Activated T-helper 17 cell treated with anti-CD3 and anti-CD28 coated beads, Interleukin-2, amount 50 U/mL, for 72 hours (primary cell): ENCODE measurements around the gene NGDN. TPM values are rescaled to one million over a fixed set of nuclear protein-coding genes. Genes with fewer than 3 reads are reported as not detected.

Experiments
- ATAC-seq: fragments of 150-1000 bp; cut with Tn5 transposase; replicated peaks from 2 replicates; pipeline ENCODE4 v1.10.0; 2021; ENCODE audit warnings: mild to moderate bottlenecking, moderate library complexity
- H3K27ac Mint-ChIP-seq: one replicate; pipeline ENCODE4 v1.8.0; 2022; ENCODE audit warnings: mixed read lengths
- H3K27me3 Mint-ChIP-seq: one replicate; pipeline ENCODE4 v1.8.0; 2022; ENCODE audit warnings: mixed read lengths
- H3K36me3 Mint-ChIP-seq: one replicate; pipeline ENCODE4 v1.8.0; 2022; ENCODE audit warnings: low read depth, mild to moderate bottlenecking, mixed read lengths
- H3K4me1 Mint-ChIP-seq: one replicate; pipeline ENCODE4 v1.8.0; 2022; ENCODE audit warnings: mixed read lengths
- H3K4me3 Mint-ChIP-seq: one replicate; pipeline ENCODE4 v1.8.0; 2022; ENCODE audit warnings: mild to moderate bottlenecking, mixed read lengths
- H3K9me3 Mint-ChIP-seq: one replicate; pipeline ENCODE4 v1.8.0; 2022; ENCODE audit warnings: mixed read lengths
- total RNA-seq, 2 donors: library from RNA; stranded (reverse); gene quantifications; one replicate each; pipeline ENCODE4 v1.2.3, GENCODE V29; 2022

NGDN gene
- total RNA-seq, 2 donors from 2014 or later: 43.5 to 53.1 TPM

GRCh38 chr14:23517650-23518326, 48.3 kb downstream of the NGDN start:
- no peaks in the 10 kb centered on the region for H3K27me3 Mint-ChIP-seq
- H3K27ac Mint-ChIP-seq: no peak overlapping the region
- H3K36me3 Mint-ChIP-seq: no peaks in the 10 kb centered on the region

GRCh38 chr14:23518709-23519108, 49.2 kb downstream of the NGDN start:
- Mint-ChIP-seq H3K36me3 (no peaks in the 10 kb centered on the region), H3K9me3 (no peaks in the 10 kb centered on the region), H3K4me1 (no peaks in the 10 kb centered on the region), H3K27me3 (no peaks in the 10 kb centered on the region), H3K27ac (no peak overlapping the region), H3K4me3 (no peak overlapping the region)
- ATAC-seq: no peak

More at GRCh38 chr14:23517650-23518326, 48.3 kb downstream of the NGDN start:
- H3K4me1 Mint-ChIP-seq: no peaks in the 10 kb centered on the region
- no peak overlapping the region for H3K4me3 Mint-ChIP-seq
- ATAC-seq: no peak
- no peaks in the 10 kb centered on the region for H3K9me3 Mint-ChIP-seq

- no peaks in the 10 kb centered on the region for H3K9me3 Mint-ChIP-seq
- H3K4me1 Mint-ChIP-seq: no peaks in the 10 kb centered on the region
- ATAC-seq: no peak
- H3K36me3 Mint-ChIP-seq: no peaks in the 10 kb centered on the region
- no peak overlapping the region for H3K4me3 Mint-ChIP-seq
- H3K27ac Mint-ChIP-seq: no peak overlapping the region
- no peaks in the 10 kb centered on the region for H3K27me3 Mint-ChIP-seq
Observed at GRCh38 chr14:23520899-23521533, 51.5 kb downstream of the NGDN start.

- Mint-ChIP-seq H3K36me3 (no peaks in the 10 kb centered on the region), H3K4me1 (no peaks in the 10 kb centered on the region), H3K27me3 (no peaks in the 10 kb centered on the region), H3K4me3 (no peak overlapping the region), H3K27ac (no peak overlapping the region), H3K9me3 (no peaks in the 10 kb centered on the region)
- ATAC-seq: no peak
Observed at GRCh38 chr14:23521785-23522640, 52.5 kb downstream of the NGDN start.

- H3K27me3 Mint-ChIP-seq: no peaks in the 10 kb centered on the region
- H3K4me1 Mint-ChIP-seq: no peaks in the 10 kb centered on the region
- no peak overlapping the region for H3K4me3 Mint-ChIP-seq
- ATAC-seq: no peak
- no peaks in the 10 kb centered on the region for H3K36me3 Mint-ChIP-seq
- no peaks in the 10 kb centered on the region for H3K9me3 Mint-ChIP-seq
- no peak overlapping the region for H3K27ac Mint-ChIP-seq
Observed at GRCh38 chr14:23522643-23523198, 53.2 kb downstream of the NGDN start.

- no peaks in the 10 kb centered on the region for H3K36me3 Mint-ChIP-seq
- H3K9me3 Mint-ChIP-seq: no peaks in the 10 kb centered on the region
- H3K27me3 Mint-ChIP-seq: no peaks in the 10 kb centered on the region
- H3K4me3 Mint-ChIP-seq: no peak overlapping the region
- no peak for ATAC-seq
- H3K4me1 Mint-ChIP-seq: no peaks in the 10 kb centered on the region
- no peak overlapping the region for H3K27ac Mint-ChIP-seq
Observed at GRCh38 chr14:23523229-23524016, 53.9 kb downstream of the NGDN start.

GRCh38 chr14:23524954-23525353, 55.5 kb downstream of the NGDN start:
- Mint-ChIP-seq H3K36me3 (no peaks in the 10 kb centered on the region), H3K4me3 (no peak overlapping the region), H3K27me3 (no peaks in the 10 kb centered on the region), H3K4me1 (no peaks in the 10 kb centered on the region), H3K27ac (no peak overlapping the region), H3K9me3 (no peaks in the 10 kb centered on the region)
- ATAC-seq: no peak

- no peak for ATAC-seq
- H3K9me3 Mint-ChIP-seq: no peaks in the 10 kb centered on the region
- H3K36me3 Mint-ChIP-seq: no peaks in the 10 kb centered on the region
- no peaks in the 10 kb centered on the region for H3K27me3 Mint-ChIP-seq
- H3K4me3 Mint-ChIP-seq: no peak overlapping the region
- H3K27ac Mint-ChIP-seq: no peak overlapping the region
- no peaks in the 10 kb centered on the region for H3K4me1 Mint-ChIP-seq
Observed at GRCh38 chr14:23525611-23526010, 56.1 kb downstream of the NGDN start.

Other genes starting within 250 kb of the NGDN start
- gene RNF212B, start 231.8 kb upstream of the NGDN start, total RNA-seq: not detected
- 10 to 100 TPM in 1 of 2 donors, 1 to 10 TPM in 1; 8.4 to 10.3 TPM for gene HOMEZ, start 183.6 kb upstream of the NGDN start, total RNA-seq
- 10 to 100 TPM; 21.1 to 68.8 TPM for gene PPP1R3E, start 166.8 kb upstream of the NGDN start, total RNA-seq
- 1 to 10 TPM; 1.2 to 2.9 TPM for gene BCL2L2, start 162.9 kb upstream of the NGDN start, total RNA-seq
- gene PABPN1, start 148.2 kb upstream of the NGDN start, total RNA-seq: 100 to 1,000 TPM; 163 to 239 TPM
- 1 to 10 TPM; 2.2 to 3.0 TPM for gene SLC22A17, start 116.8 kb upstream of the NGDN start, total RNA-seq
- not detected for gene EFS, start 104.5 kb upstream of the NGDN start, total RNA-seq
- gene IL25, start 96.9 kb upstream of the NGDN start, total RNA-seq: not detected
- not detected for gene CMTM5, start 92.7 kb upstream of the NGDN start, total RNA-seq
- gene MYH6, start 61.4 kb upstream of the NGDN start, total RNA-seq: under 1 TPM; 0.71 to 0.82 TPM
- gene MYH7, start 34.0 kb upstream of the NGDN start, total RNA-seq: under 1 TPM; 0.13 to 0.19 TPM
- gene ZFHX2, start 82.1 kb downstream of the NGDN start, total RNA-seq: 1 to 10 TPM; 2.1 to 2.3 TPM
- 1 to 10 TPM; 7.3 to 8.7 TPM for gene THTPA, start 86.6 kb downstream of the NGDN start, total RNA-seq
- gene AP1G2, start 98.1 kb downstream of the NGDN start, total RNA-seq: 100 to 1,000 TPM; 199 to 312 TPM
- not detected for gene JPH4, start 109.1 kb downstream of the NGDN start, total RNA-seq
- 10 to 100 TPM in 1 of 2 donors, 1 to 10 TPM in 1; 7.9 to 17.7 TPM for gene DHRS2, start 166.7 kb downstream of the NGDN start, total RNA-seq